GM12878 (cell line): ENCODE data around the gene NXN.

Source experiments
- CHD1 ChIP-seq: IDR thresholded peaks from 2 replicates; pipeline ENCODE4 v1.6.1; 2012; ENCODE audit warnings: low read depth, low read length, improper control_type of control experiment
- CREM ChIP-seq: IDR thresholded peaks from 2 replicates; pipeline ENCODE4 v1.6.1; 2014; ENCODE audit warnings: antibody characterized with exemption, low read depth
- EGR1 ChIP-seq, 2 experiments: IDR thresholded peaks; 1 replicate in 1 of 2; 2 replicates in 1 of 2; pipeline ENCODE4 v1.6.1; 2011 to 2012; ENCODE audit warnings: low read depth in 2 of 2, low read length in 2 of 2, borderline replicate concordance in 1 of 2, mild to moderate bottlenecking in 1 of 2, moderate library complexity in 1 of 2
- EZH2 ChIP-seq: IDR thresholded peaks from 2 replicates; pipeline ENCODE4 v1.6.1; 2012; ENCODE audit warnings: low read depth, mild to moderate bottlenecking, control low read depth, inconsistent platforms, low read length, borderline replicate concordance; ENCODE audit not compliant: control insufficient read depth
- GABPA ChIP-seq: IDR thresholded peaks from 2 replicates; pipeline ENCODE4 v1.6.1; 2014; ENCODE audit warnings: antibody characterized with exemption, low read depth, mild to moderate bottlenecking, inconsistent platforms
- MYC ChIP-seq: IDR thresholded peaks from 2 replicates; pipeline ENCODE4 v1.6.1; 2011; ENCODE audit warnings: mild to moderate bottlenecking, low read length, moderate library complexity, inconsistent platforms; ENCODE audit not compliant: insufficient read depth, insufficient replicate concordance, insufficient read length, severe bottlenecking
- POLR2A ChIP-seq: IDR thresholded peaks from 2 replicates; pipeline ENCODE4 v1.6.1; 2011; ENCODE audit warnings: low read depth, mild to moderate bottlenecking, low read length
- SIN3A ChIP-seq: IDR thresholded peaks from 2 replicates; pipeline ENCODE4 v1.6.1; 2012; ENCODE audit warnings: low read depth, low read length, improper control_type of control experiment
- ZNF217 ChIP-seq: fragments of 450-650 bp; IDR thresholded peaks from 2 replicates; pipeline ENCODE4 v1.6.1; 2017; ENCODE audit warnings: antibody characterized with exemption, mild to moderate bottlenecking
- TF ChIP-seq, protein P1 (sequence below): IDR thresholded peaks from 2 replicates; pipeline ENCODE4 v1.6.1; 2012; ENCODE audit warnings: low read depth, low read length, improper control_type of control experiment
- TF ChIP-seq, protein P2 (sequence below): fragments of 450-650 bp; IDR thresholded peaks from 2 replicates; pipeline ENCODE4 v1.6.1; 2017; ENCODE audit warnings: mild to moderate bottlenecking
- TF ChIP-seq, protein P3 (sequence below): IDR thresholded peaks from 2 replicates; pipeline ENCODE4 v1.6.1; 2011; ENCODE audit warnings: low read depth, mild to moderate bottlenecking, low read length, moderate library complexity, borderline replicate concordance; ENCODE audit errors: extremely low read depth

DNA sequence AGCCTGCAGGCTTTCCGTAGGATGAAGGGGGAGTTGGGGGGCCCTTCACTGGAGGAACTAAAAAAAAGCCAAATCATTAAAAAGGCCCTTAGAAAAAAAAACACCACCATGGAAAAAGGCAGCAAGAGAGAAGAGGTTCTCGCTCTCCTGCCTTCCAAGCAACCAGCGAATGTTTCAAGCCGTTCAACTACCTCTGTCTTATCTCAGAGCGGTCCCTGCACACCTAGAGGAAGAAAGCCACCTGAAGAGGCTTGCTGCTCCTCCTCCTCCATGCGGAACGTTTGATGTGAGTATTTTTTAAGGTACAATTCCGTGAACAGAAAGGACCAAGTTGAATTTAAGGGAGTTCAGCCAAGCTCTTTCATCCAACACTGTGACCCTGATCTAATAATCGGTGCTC lies 9.2 kb downstream of the NXN start:
- TF ChIP-seq EZH2, result no peak
- no peak for TF ChIP-seq EGR1 (IDR thresholded peaks at IDR 0.05; ENCODE audit: borderline replicate concordance in 1 of 2, low read depth in 2 of 2, low read length in 2 of 2)
- TF ChIP-seq CHD1, result no peak
- TF ChIP-seq GABPA, result no peak
- TF ChIP-seq, protein P1, sequence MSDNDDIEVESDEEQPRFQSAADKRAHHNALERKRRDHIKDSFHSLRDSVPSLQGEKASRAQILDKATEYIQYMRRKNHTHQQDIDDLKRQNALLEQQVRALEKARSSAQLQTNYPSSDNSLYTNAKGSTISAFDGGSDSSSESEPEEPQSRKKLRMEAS, result no peak
- TF ChIP-seq POLR2A, result no peak
- TF ChIP-seq ZNF217, result no peak
- TF ChIP-seq, protein P2, sequence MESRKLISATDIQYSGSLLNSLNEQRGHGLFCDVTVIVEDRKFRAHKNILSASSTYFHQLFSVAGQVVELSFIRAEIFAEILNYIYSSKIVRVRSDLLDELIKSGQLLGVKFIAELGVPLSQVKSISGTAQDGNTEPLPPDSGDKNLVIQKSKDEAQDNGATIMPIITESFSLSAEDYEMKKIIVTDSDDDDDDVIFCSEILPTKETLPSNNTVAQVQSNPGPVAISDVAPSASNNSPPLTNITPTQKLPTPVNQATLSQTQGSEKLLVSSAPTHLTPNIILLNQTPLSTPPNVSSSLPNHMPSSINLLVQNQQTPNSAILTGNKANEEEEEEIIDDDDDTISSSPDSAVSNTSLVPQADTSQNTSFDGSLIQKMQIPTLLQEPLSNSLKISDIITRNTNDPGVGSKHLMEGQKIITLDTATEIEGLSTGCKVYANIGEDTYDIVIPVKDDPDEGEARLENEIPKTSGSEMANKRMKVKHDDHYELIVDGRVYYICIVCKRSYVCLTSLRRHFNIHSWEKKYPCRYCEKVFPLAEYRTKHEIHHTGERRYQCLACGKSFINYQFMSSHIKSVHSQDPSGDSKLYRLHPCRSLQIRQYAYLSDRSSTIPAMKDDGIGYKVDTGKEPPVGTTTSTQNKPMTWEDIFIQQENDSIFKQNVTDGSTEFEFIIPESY, result no peak
- TF ChIP-seq SIN3A, result no peak
- TF ChIP-seq, protein P3, sequence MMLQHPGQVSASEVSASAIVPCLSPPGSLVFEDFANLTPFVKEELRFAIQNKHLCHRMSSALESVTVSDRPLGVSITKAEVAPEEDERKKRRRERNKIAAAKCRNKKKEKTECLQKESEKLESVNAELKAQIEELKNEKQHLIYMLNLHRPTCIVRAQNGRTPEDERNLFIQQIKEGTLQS, result no peak
- no peak for TF ChIP-seq MYC
- no peak for TF ChIP-seq CREM
